IPS-18c (cell line): ENCODE data around the gene HAO2.
"Not testable (repeated sequence)": the region's sequence is repeated elsewhere in the genome, so short reads cannot be mapped to it uniquely, and the experiment has no call there.

Source experiments
- H3K4me3 ChIP-seq: 2 replicates; pipeline ENCODE4 v1.7.0; 2013; ENCODE audit warnings: low read depth, mild to moderate bottlenecking, low read length, moderate library complexity; ENCODE audit not compliant: insufficient read depth
- H3K9me3 ChIP-seq: one replicate; pipeline ENCODE4 v1.6.1; 2013; ENCODE audit warnings: mild to moderate bottlenecking, low read length, moderate library complexity; ENCODE audit not compliant: control insufficient read depth, insufficient read depth

Gene HAO2

DNA sequence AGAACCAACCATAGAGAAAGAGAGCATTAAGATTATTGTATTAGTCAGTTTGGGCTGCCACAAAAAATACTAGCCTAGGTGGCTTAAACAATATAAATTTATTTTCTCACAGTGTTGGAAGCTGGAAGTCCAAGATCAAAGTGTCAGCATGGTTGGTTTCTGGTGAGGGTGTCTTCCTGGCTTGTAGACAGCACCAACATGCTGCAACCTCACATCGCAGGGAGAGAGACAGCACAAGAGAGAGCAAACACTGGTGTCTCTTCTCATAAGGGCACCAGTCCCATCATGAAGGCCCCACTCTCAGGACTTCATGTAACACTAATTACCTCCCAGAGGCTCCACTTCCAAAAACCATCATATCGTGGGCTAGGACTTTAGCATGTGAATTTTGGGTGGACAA, 30.6 kb upstream of the HAO2 start:
- H3K9me3 ChIP-seq = peaks cover 2% of the 10 kb centered on the region
- no peak overlapping the region for H3K4me3 ChIP-seq

DNA sequence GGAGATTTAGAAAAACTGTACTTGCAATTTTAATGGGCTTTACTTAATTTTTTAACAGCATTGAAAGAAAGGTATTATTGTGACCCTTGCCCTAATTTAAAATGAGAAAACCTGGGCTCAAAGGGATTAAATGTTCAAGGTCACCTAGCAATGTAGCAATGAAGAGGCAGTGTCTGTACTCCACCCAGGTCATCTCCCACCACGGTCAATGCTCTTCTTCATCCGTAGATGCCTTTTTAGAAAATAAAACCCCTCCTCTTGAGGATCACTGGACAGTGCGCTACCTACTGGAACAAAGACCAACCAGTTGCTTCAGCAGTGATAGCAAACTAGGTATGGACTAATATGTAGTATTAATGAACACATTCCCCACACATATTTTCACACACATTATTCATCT, 29.8 kb upstream of the HAO2 start:
- H3K4me3 ChIP-seq = no peak overlapping the region
- peaks cover 2% of the 10 kb centered on the region for H3K9me3 ChIP-seq

DNA sequence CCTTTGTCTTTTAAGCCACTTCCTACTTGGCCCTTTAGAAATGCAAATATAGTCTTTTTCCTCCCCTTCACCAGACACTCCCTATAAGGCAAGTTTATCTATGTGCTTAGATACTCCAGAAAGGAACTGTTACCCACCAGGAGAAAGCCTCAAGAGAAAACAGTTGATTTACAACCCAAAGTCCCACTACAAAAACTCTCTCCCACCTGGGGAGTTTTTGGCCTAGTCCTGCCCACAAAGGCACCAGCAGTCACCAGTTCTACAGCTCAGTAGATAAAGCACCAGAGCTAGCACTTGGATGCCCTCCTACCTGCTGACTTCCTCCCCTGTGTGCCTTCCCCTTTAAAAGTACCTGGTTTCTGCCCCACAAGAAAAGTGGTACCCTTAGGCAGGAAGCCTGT, 27.7 kb upstream of the HAO2 start:
- no peak overlapping the region for H3K4me3 ChIP-seq
- no peaks in the 10 kb centered on the region for H3K9me3 ChIP-seq

DNA sequence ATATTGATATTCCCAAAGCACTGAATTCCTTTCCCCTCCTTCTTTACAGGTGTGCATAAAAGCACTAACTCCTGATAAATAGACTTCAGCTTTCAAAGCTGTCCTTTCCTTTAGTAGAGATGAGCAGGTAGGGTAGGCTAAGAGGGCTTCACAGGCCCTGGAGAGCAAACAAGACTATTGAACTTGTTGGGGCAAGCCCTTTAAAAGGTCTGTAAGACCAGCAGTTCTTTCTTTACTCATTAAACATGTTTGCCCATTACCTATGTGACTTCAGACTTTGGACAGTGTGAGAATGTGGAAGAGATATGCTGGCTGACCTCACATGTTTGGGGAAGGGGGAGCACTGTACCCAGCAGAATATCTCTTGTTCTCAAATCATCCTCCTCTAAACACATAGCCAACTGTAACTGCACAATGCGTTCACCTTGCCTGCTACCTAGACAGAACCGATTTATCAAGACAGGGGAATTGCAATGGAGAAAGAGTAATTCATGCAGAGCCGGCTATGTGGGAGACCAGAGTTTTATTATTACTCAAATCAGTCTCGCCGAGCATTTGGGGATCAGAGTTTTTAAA, 27.1 kb upstream of the HAO2 start:
- Histone ChIP-seq H3K4me3 (no peak overlapping the region), H3K9me3 (no peaks in the 10 kb centered on the region)

DNA sequence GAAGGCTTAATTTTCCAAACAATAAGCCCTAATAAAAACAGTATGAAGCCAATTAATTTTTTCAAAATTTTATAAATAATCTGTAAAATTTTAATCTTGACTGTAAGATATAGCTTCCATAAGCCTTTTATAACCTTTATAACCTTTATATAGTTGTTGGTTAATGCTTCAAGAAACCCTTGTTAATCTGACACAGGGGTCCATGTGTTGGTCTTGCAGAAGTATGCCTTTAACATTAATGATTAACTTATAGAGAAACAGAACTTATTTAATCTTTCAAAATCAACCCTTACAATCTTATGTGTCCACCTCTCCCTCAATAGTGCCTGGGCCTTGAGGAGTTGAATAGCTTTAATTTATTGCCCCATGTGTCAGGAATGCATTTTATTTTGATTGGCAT, 23.2 kb upstream of the HAO2 start:
- Histone ChIP-seq H3K4me3 (no peak overlapping the region), H3K9me3 (no peaks in the 10 kb centered on the region)

DNA sequence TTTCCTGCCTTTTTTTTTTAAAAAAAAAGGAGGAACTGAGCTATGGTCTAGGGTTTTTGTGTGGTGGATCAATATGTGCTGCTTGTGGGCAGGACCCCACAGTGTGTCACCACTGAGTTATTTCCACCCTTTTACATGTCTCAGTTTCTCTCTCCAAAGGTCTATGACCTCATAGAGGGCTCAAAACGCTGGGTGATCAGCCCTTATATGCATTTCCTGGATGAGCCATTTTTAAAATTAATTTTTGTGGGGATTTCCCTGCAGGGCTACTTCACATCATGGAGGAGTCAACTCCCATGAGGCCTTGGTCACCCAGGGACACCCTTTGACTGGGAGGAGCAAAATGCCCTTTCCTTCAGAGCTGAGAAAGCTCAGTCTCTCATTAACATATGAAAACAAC, 20.7 kb upstream of the HAO2 start:
- Histone ChIP-seq H3K9me3 (no peaks in the 10 kb centered on the region), H3K4me3 (no peak overlapping the region)

DNA sequence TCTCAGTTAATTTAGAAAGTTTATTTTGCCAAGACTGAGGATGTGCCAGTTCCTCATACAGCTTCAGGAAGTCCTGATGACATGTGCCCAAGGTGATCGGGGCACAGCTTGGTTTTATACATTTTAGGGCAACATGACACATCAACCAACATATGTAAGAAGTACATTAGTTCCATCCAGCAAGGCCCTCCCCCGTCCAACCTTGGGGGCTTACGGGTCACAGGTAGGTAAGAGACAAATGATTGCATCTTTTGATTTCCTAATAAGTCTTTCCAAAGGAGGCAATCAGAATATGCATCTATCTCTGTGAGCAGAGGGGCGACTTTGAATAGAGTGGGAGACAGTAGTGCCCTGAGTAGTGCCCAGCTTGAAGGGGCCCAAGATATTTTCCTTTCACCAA, 19.6 kb upstream of the HAO2 start:
- H3K4me3 ChIP-seq = no peak overlapping the region

DNA sequence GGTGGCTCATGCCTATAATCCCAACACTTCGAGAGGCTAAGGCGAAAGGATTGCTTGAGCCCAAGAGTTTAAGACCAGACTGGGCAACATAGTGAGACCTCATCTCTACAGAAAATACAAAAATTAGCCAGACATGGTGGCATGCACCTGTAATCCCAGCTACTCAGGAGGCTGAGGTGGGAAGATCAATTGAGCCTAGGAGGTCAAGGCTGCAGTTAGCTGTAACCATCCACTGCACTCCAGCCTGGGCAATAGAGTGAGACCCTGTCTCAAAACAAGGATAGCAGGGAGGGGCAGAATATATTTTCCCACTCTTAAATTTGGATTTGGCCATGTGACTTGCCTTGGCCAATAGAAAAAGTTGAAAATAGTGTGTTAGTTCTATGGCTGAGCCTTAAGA, 17.7 kb upstream of the HAO2 start:
- not testable (repeated sequence) for H3K4me3 ChIP-seq, H3K9me3 ChIP-seq

More for the DNA sequence above, 19.6 kb upstream of the HAO2 start:
- no peaks in the 10 kb centered on the region for H3K9me3 ChIP-seq

DNA sequence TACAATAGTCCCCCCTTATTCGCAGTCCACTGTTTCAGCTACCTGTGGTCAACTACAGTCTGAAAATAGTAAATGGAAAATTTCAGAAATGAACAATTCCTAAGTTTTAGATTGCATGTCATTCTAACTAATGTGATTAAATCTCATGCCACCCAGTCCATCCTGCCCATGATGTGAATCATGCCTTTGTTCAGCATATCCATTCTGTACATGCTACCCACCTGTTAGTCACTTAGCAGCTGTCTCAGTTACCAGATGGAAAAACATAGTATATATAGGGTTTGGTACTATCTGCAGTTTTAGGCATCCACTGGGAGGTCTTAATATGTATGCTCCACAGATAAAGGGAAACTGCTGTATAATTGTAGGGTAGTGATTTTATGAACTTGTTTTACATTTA, 16.6 kb upstream of the HAO2 start:
- H3K9me3 ChIP-seq = no peaks in the 10 kb centered on the region

DNA sequence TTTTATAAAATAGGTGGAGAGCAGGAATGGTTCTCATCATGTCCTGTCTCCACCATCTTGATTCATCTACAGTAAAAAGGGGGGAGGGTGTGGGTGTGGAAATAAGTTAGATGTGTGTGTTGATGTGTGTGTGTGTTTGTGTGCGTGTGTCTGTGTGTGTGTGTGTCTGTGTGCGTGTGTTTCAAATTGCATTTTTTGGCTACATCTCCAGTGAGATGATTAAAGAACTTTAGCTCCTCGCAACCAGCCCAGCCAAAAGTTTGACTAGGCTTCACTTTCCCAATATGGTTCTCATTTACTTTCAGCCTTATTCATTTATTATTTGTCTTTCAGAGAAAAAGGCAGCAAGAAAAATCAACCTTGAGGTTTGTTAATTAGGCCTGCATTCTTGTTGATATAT, 14.7 kb upstream of the HAO2 start:
- Histone ChIP-seq H3K4me3 (no peak overlapping the region), H3K9me3 (no peaks in the 10 kb centered on the region)

More for the DNA sequence above, 16.6 kb upstream of the HAO2 start:
- no peak overlapping the region for H3K4me3 ChIP-seq

DNA sequence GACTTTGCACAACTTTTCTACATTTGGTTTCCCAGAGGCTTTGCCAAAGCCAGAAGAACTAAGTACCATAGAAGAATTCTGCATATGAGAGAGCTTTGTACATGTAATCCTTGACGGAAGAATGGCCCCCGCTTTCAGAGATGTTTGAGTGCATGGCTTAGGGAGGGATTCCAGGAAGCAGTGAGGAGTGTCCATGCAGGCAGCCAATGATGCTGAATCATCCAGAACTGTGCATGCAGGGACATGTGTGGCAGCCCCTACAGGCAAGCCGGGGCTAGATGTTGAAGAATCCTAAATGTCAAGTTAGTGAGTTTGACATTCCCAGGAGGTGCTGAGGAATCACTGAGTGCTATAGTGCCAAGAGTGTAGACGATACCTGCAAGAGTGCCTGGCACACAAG, 9.9 kb upstream of the HAO2 start:
- Histone ChIP-seq H3K4me3 (no peak overlapping the region), H3K9me3 (no peaks in the 10 kb centered on the region)

DNA sequence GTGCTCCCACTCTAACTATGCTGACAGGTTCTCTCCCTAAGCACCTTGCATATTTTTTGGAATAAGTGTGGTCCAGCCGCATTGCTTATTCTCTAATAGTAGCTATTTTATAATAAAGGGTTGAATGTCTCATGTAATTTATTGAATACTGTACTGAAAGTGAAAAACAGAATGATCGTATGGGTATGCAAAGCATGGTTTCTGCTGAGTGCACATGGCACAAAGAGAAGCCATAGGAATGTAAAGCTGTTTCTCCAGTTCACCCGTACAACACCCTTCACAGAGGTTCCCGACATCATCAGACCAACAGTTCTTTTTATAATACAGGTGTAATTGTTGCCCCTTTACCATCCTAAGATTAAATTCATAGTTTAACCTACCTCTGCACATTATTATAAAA, 8.9 kb upstream of the HAO2 start:
- H3K4me3 ChIP-seq = no peak overlapping the region

DNA sequence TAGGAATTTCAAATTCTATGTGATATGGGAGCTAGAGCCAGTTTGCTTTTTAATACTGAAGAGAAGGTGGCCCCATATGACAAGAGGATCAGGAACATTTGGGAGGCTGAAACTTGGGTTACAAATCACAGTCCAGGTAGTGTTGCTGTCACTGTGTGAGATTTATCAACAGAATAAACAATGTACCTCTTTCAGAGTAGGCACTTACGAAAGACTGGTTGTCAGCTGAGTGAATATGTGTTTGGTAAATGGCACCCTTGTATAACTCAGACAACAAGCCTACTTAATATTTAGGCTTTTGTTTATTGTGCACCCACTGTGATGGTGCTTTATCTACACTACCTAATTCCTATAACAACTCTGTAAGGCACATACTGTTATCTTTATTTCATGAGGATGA, 7.4 kb upstream of the HAO2 start:
- H3K4me3 ChIP-seq = no peak overlapping the region
- H3K9me3 ChIP-seq = no peaks in the 10 kb centered on the region

More for the DNA sequence above, 8.9 kb upstream of the HAO2 start:
- H3K9me3 ChIP-seq = no peaks in the 10 kb centered on the region

DNA sequence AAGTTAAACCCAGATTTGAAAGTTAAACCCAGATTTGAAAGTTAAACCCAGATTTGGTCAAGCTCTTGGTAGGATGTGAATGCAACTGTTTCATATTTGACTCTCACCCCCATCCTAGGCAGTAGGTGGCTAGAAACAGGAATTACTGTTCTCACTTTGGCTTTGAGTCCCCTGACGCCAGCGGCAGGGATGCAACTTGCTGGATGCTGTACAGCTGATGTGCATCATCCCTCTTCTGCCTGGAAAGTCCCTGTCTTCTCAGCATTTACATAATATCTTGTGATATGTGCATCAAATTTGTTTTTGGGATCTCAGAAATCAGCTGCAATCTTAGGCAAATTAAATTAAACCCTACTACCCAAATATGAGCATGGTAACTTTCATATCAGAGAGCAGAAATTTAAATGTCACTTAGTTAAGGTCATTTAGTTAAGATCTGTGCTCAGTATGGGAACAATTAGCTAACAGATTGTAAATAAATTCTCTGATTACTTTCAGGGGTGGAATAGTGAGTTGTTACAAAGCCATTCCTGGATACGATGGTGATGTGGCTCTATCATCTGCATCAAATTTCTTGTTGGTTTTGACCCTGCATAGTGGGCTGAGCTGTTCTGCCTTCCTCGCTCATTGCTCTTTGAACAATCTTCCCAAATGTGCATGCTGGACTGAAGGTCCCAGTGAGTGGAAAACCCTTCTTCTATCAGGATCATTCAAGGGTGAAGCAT, 6.8 kb upstream of the HAO2 start:
- Histone ChIP-seq H3K4me3 (no peak overlapping the region), H3K9me3 (no peaks in the 10 kb centered on the region)

DNA sequence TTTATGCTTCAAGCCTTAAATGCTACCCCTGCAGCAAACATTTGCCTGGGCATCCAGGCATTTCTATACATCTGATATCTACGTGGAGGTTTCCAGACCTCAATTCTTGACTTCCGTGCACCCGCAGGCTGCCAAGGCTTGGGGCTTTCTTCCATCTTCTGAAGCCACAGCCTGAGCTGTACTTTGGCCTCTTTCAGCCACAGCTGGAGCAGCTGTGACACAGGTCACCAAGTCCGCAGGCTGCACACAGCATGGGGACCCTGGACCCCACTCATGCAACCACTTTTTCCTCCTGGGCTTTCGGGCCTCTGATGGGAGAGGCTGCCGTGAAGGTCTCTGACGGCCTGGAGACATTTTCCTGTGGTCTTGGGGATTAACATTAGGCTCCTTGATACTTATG, 5.4 kb upstream of the HAO2 start:
- H3K4me3 ChIP-seq = no peak overlapping the region
- H3K9me3 ChIP-seq = no peaks in the 10 kb centered on the region

DNA sequence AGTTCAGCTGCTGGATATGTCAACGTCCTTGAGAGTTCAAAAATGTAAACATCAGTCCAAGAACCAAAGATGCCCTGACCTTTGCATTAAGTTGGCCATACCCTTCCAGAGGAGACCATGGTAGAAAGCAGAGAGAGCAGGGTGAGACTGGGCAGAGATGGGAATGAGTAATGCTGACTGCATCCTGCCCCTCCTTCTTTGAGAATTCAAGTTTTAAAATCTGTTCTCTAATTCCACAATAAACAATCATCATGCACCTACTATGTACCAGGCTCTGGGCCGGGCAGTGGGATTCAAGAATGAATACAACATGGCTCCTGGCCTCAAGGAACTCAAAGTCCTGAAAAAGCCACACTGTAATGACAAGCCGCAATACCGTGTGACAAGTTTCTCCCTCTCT, 3.9 kb upstream of the HAO2 start:
- no peaks in the 10 kb centered on the region for H3K9me3 ChIP-seq
- no peak overlapping the region for H3K4me3 ChIP-seq

DNA sequence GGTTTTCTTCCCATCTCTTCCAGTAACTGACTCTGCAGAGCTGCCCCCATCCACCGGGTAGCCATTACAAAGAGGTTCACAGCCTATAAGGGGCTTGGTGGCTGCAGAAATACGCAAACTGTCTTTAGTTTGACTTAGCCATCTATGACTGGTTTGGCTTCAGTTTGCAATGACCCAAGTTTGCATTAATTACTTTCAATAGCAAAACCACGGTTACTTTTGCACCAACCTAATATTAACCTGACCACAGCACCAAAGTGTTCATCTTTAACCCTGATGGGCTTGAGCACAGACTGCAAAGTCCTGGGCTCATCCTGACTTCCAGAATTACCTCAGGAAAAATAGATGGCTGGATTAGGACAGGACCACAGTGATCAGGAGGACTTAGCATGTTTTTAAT, 2.2 kb upstream of the HAO2 start:
- H3K4me3 ChIP-seq = no peak overlapping the region
- no peaks in the 10 kb centered on the region for H3K9me3 ChIP-seq

DNA sequence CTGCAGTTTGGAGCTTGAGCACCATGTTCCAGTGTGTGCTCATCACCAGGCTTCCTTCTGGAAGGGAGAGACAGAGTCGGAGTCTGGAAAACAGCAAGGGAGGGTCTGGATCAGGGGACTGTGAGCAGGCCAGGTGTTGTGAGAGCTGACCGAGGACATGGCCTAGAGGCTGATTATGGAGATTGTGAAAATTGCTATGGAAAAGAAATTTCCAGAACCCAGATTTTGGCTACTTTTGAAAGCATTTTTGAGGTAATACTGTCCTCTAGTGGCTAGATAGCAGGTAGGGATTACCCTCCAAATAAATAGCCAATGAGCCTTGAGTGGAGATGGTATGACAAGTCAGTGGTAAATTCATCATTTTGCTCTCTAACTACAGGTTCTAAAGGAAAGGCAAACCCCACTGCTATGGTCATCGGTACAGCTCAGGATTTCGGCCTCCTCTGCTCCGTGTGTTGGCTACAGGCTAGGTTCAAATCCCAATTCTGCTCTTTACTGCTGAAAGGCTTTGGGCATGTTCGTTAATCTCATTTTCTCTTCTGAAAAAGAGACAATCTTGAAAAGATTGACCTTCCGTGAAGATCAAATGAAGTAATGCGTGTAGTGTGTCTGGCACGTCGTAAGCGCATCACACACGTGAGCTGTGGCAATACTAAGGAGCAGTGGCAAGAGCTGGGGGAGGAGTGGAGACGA, 1.0 kb upstream of the HAO2 start:
- Histone ChIP-seq H3K4me3 (no peak overlapping the region), H3K9me3 (no peaks in the 10 kb centered on the region)
